CD14-positive monocyte (primary cell): Measurements from ENCODE around the gene HLA-C. TPM values are rescaled to one million over a fixed set of nuclear protein-coding genes. Genes with fewer than 3 reads are reported as not detected.

Experiments
- DNase-seq, 3 donors: peaks; one replicate each; pipeline ENCODE4 v3.0.0-alpha.2; 2011 to 2022
- H2AFZ ChIP-seq: 2 replicates; pipeline ENCODE4 v1.6.0; 2012; ENCODE audit warnings: mild to moderate bottlenecking, low read depth, low read length, inconsistent platforms; ENCODE audit not compliant: insufficient read depth, poor library complexity, severe bottlenecking
- H3K27ac ChIP-seq, 2 donors: 1 replicate in 1 of 2; 2 replicates in 1 of 2; pipeline ENCODE4 v1.5.1; 2012 to 2013; ENCODE audit warnings: low read length in 2 of 2, control low read depth in 1 of 2, inconsistent platforms in 1 of 2, low read depth in 1 of 2, mild to moderate bottlenecking in 1 of 2
- H3K27me3 ChIP-seq, 2 donors: one replicate each; pipeline versions ENCODE4 v1.6.0 to v1.6.1; 2011 to 2013; ENCODE audit warnings: low read length in 2 of 2; ENCODE audit not compliant: control insufficient read depth in 2 of 2, insufficient read depth in 2 of 2
- H3K36me3 ChIP-seq, 2 donors: replicated peaks in 1 of 2; 1 replicate in 1 of 2; 2 replicates in 1 of 2; pipeline versions ENCODE4 v1.5.1 to v1.6.1; 2012 to 2013; ENCODE audit warnings: low read length in 2 of 2, control low read depth in 1 of 2, inconsistent platforms in 1 of 2, mild to moderate bottlenecking in 1 of 2; ENCODE audit not compliant: insufficient read depth in 2 of 2, control insufficient read depth in 1 of 2
- H3K4me1 ChIP-seq, 2 donors: 1 replicate in 1 of 2; 2 replicates in 1 of 2; pipeline versions ENCODE4 v1.5.1 to v1.6.1; 2012 to 2013; ENCODE audit warnings: low read length in 2 of 2, control low read depth in 1 of 2, inconsistent platforms in 1 of 2, mild to moderate bottlenecking in 1 of 2, moderate library complexity in 1 of 2; ENCODE audit not compliant: insufficient read depth in 2 of 2, control insufficient read depth in 1 of 2
- H3K4me2 ChIP-seq: replicated peaks from 2 replicates; pipeline ENCODE3; 2012; ENCODE audit warnings: low read length, moderate library complexity, mild to moderate bottlenecking; ENCODE audit not compliant: poor library complexity, severe bottlenecking; ENCODE audit errors: extremely low read depth
- H3K4me3 ChIP-seq, 3 experiments: fragments of 200-600 bp in 1 of 3; sonication (generic) in 1 of 3; replicated peaks in 1 of 3; 1 replicate in 2 of 3; 2 replicates in 1 of 3; pipeline ENCODE4 v1.5.1; 2011 to 2013; ENCODE audit warnings: low read length in 3 of 3, mild to moderate bottlenecking in 3 of 3, control low read depth in 2 of 3, low read depth in 2 of 3, inconsistent platforms in 1 of 3, moderate library complexity in 1 of 3
- H3K79me2 ChIP-seq: 2 replicates; pipeline ENCODE4 v1.6.0; 2012; ENCODE audit warnings: mild to moderate bottlenecking, control low read depth, inconsistent platforms, low read length, moderate library complexity; ENCODE audit not compliant: insufficient read depth
- H3K9ac ChIP-seq: 2 replicates; pipeline ENCODE4 v1.6.0; 2017; ENCODE audit warnings: low read length, mild to moderate bottlenecking; ENCODE audit not compliant: insufficient read depth, poor library complexity, severe bottlenecking
- H3K9me3 ChIP-seq, 2 donors: replicated peaks in 1 of 2; 1 replicate in 1 of 2; 2 replicates in 1 of 2; pipeline versions ENCODE4 v1.5.1 to v1.6.1; 2012 to 2013; ENCODE audit warnings: low read length in 2 of 2, control low read depth in 1 of 2; ENCODE audit not compliant: control insufficient read depth in 1 of 2, insufficient read depth in 1 of 2
- H4K20me1 ChIP-seq: 2 replicates; pipeline ENCODE4 v1.6.0; 2012; ENCODE audit warnings: mild to moderate bottlenecking, low read length, control low read depth, moderate library complexity; ENCODE audit not compliant: insufficient read depth
- H3K27ac Mint-ChIP-seq, 7 donors: one replicate each; pipeline ENCODE4 v1.8.0; 2020; ENCODE audit warnings: mild to moderate bottlenecking in 7 of 7, mixed read lengths in 7 of 7, moderate library complexity in 6 of 7, inconsistent platforms in 2 of 7
- H3K27me3 Mint-ChIP-seq, 3 donors: one replicate each; pipeline ENCODE4 v1.8.0; 2021 to 2022; ENCODE audit warnings: low read depth in 3 of 3, mild to moderate bottlenecking in 3 of 3, mixed read lengths in 3 of 3, moderate library complexity in 3 of 3, inconsistent platforms in 1 of 3
- H3K36me3 Mint-ChIP-seq, 2 donors: one replicate each; pipeline ENCODE4 v1.8.0; 2020; ENCODE audit warnings: mixed read lengths in 2 of 2, inconsistent platforms in 1 of 2, mild to moderate bottlenecking in 1 of 2
- H3K4me1 Mint-ChIP-seq: one replicate; pipeline ENCODE4 v1.8.0; 2020; ENCODE audit warnings: mild to moderate bottlenecking, mixed read lengths
- H3K4me3 Mint-ChIP-seq, 2 donors: one replicate each; pipeline ENCODE4 v1.8.0; 2020; ENCODE audit warnings: mild to moderate bottlenecking in 2 of 2, mixed read lengths in 2 of 2, moderate library complexity in 1 of 2
- H3K9me3 Mint-ChIP-seq, 7 donors: one replicate each; pipeline ENCODE4 v1.8.0; 2020 to 2022; ENCODE audit warnings: mixed read lengths in 7 of 7, mild to moderate bottlenecking in 6 of 7, moderate library complexity in 6 of 7, inconsistent platforms in 2 of 7
- WGBS: methylation state at CpG from one replicate; pipeline ENCODE4 v1.1.5; 2013; ENCODE audit warnings: missing lambda C conversion rate; ENCODE audit not compliant: insufficient coverage; 5-methylcytosine and 5-hydroxymethylcytosine counted together
- intact Hi-C, 2 donors: fragments of 100-400 bp; cut with micrococcal nuclease; formaldehyde crosslinking; loops; one replicate each; pipeline versions ENCODE4 v1.15.0 to v1.15.1; 2023
- polyA plus RNA-seq, 3 donors: library from polyadenylated mRNA; depleted of rRNA in 1 of 3; unstranded in 2 of 3; stranded (reverse) in 1 of 3; fragments of 300-500 nt in 2 of 3; fragments of >200 nt in 1 of 3; fragmentation: Illumina TruSeq in 2 of 3; gene quantifications; 1 replicate in 2 of 3; 2 replicates in 1 of 3; pipeline ENCODE4 v1.2.3, GENCODE V29; 2012 to 2021
- TF ChIP-seq, protein P1 (sequence below): fragments of 200-600 bp; IDR thresholded peaks from one replicate; pipeline ENCODE4 v1.8.0; 2022; ENCODE audit warnings: antibody characterized with exemption, mild to moderate bottlenecking

Gene HLA-C
- polyA plus RNA-seq, 3 donors: 1,088 to 2,224 (median 1,829) TPM

DNA sequence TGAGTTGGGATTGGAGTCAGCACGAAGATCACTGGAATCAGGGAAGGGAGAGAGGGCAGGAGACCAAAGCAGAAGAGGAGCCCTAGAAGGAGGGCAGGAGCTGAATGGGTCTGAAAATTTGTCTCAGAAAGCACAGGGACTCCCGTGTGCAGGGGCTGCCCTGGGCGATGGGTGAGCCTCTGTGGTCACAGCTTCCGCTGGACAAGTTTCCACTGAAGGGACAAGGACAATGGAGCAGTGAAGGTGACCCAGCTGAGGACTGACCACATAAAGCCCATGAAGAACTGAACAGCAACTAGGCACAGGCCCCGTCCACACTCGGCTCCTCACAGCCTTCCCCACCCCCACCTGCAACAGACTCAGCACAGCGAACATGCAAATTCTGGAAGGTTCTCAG, 3.5 kb downstream of the HLA-C start:
- H3K27me3 Mint-ChIP-seq: peaks cover 0 to 12% (median 2%) of the 10 kb centered on the region in 3 donors
- peaks cover 36 to 47% of the 10 kb centered on the region in 2 donors for H3K36me3 Mint-ChIP-seq

DNA sequence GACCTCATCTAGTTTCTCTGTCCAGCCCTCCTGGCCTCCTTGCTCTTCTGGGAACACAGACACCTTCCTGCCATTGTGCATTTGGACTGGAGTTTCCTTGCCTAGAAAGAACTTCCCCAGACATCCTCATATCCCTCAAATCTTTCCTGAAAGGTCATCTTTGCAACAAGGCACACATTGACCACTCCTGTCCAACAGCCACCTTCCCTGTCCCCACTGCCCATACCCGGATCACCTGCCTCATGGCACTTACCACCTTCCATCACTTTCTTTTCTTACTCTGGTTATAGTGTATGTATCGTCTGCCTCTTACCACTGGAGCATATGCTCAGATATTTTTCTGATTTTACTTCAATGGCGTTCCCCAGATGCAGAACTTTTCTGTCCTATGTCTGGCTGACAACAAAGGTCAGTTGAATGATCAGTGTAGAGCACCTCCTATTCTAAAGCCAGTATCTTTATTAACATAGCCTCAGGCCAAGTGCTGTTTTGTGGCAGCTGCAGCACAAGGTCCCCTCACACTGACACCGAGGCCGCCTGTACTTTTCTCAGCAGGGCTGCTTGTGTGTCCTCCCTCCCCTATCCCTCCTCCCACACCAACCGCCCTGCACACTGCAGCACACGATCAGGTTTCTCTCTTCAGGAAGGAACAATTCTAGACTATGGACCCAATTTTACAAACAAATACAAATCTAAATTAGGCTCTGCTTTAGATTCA, 4.1 kb downstream of the HLA-C start:
- H3K27me3 Mint-ChIP-seq: peaks cover 0 to 13% (median 0%) of the 10 kb centered on the region in 3 donors
- TF ChIP-seq, protein P1, sequence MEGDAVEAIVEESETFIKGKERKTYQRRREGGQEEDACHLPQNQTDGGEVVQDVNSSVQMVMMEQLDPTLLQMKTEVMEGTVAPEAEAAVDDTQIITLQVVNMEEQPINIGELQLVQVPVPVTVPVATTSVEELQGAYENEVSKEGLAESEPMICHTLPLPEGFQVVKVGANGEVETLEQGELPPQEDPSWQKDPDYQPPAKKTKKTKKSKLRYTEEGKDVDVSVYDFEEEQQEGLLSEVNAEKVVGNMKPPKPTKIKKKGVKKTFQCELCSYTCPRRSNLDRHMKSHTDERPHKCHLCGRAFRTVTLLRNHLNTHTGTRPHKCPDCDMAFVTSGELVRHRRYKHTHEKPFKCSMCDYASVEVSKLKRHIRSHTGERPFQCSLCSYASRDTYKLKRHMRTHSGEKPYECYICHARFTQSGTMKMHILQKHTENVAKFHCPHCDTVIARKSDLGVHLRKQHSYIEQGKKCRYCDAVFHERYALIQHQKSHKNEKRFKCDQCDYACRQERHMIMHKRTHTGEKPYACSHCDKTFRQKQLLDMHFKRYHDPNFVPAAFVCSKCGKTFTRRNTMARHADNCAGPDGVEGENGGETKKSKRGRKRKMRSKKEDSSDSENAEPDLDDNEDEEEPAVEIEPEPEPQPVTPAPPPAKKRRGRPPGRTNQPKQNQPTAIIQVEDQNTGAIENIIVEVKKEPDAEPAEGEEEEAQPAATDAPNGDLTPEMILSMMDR: no peak
- DNase-seq: no peak
- Histone ChIP-seq H2AFZ (no peak overlapping the region), H3K27me3 (no peaks in the 10 kb centered on the region), H4K20me1 (peaks cover 46% of the 10 kb centered on the region), H3K4me1 (peaks cover 23 to 26% of the 10 kb centered on the region in 2 donors), H3K9ac (no peak overlapping the region), H3K27ac (peak overlapping the region in 1 of 2 donors; percentile 24), H3K4me3 (no peak overlapping the region), H3K36me3 (peaks cover 15 to 31% of the 10 kb centered on the region in 2 donors), H3K4me2 (no peak overlapping the region), H3K79me2 (peaks cover 24% of the 10 kb centered on the region), H3K9me3 (peaks cover 0 to 13% of the 10 kb centered on the region in 2 donors)
- peaks cover 41% of the 10 kb centered on the region for H3K4me1 Mint-ChIP-seq
- H3K4me3 Mint-ChIP-seq: peak overlapping the region in 1 of 2 donors; percentile 20
- peaks cover 9 to 35% (median 25%) of the 10 kb centered on the region in 7 donors for H3K9me3 Mint-ChIP-seq
- WGBS: 85% methylated on average over 2 of the region's 7 CpGs
- peak overlapping the region; percentile 33 to 99 (median 64) for H3K27ac Mint-ChIP-seq
- peaks cover 36 to 47% of the 10 kb centered on the region in 2 donors for H3K36me3 Mint-ChIP-seq
- intact Hi-C loops: loop anchor here (5.0 kb wide), 3 partner anchors 39 to 84 kb away; no protein-coding TSS in a partner anchor

More for the DNA sequence above, 3.5 kb downstream of the HLA-C start:
- peaks cover 4 to 29% (median 19%) of the 10 kb centered on the region in 7 donors for H3K9me3 Mint-ChIP-seq
- Histone ChIP-seq H3K9me3 (peaks cover 0 to 10% of the 10 kb centered on the region in 2 donors), H3K4me1 (peaks cover 29 to 32% of the 10 kb centered on the region in 2 donors), H3K4me3 (no peak overlapping the region), H4K20me1 (peaks cover 46% of the 10 kb centered on the region), H3K4me2 (no peak overlapping the region), H3K9ac (no peak overlapping the region), H2AFZ (no peak overlapping the region), H3K27me3 (no peaks in the 10 kb centered on the region), H3K36me3 (peaks cover 15 to 31% of the 10 kb centered on the region in 2 donors), H3K27ac (peak overlapping the region in 1 of 2 donors; percentile 24), H3K79me2 (peaks cover 26% of the 10 kb centered on the region)
- H3K4me3 Mint-ChIP-seq: peak overlapping the region in 1 of 2 donors; percentile 20
- 84% methylated on average over 7 of the region's 7 CpGs for WGBS
- peak overlapping the region in 6 of 7 donors; percentile 9 to 99 (median 63) for H3K27ac Mint-ChIP-seq
- intact Hi-C loops: loop anchor here (5.0 kb wide), 3 partner anchors 39 to 84 kb away; no protein-coding TSS in a partner anchor
- TF ChIP-seq, protein P1: no peak
- peaks cover 46% of the 10 kb centered on the region for H3K4me1 Mint-ChIP-seq
- DNase-seq: no peak
